K562 (cell line): ENCODE measurements around the gene SV2C. TPM values are rescaled to one million over a fixed set of nuclear protein-coding genes. Genes with fewer than 3 reads are reported as not detected.

Experiments
- BRCA1 ChIP-seq, 2 experiments: fragments of 450-650 bp in 1 of 2; sonication (generic) in 1 of 2; formaldehyde crosslinking in 1 of 2; IDR thresholded peaks; 2 replicates each; pipeline versions ENCODE4 v1.5.0 to v1.6.1; 2017 to 2020; ENCODE audit warnings: mild to moderate bottlenecking in 1 of 2, missing genetic modification reagents in 1 of 2
- CHD7 ChIP-seq: fragments of 200-600 bp; sonication (generic); IDR thresholded peaks from one replicate; pipeline ENCODE4 v1.6.1; 2012; ENCODE audit warnings: mild to moderate bottlenecking, low read depth, low read length, inconsistent platforms
- CREBBP ChIP-seq: IDR thresholded peaks from one replicate; pipeline ENCODE4 v1.6.1; 2012; ENCODE audit warnings: low read depth, mild to moderate bottlenecking, control low read depth, inconsistent platforms, low read length
- E2F4 ChIP-seq: sonication (generic); formaldehyde crosslinking; IDR thresholded peaks from 2 replicates; pipeline ENCODE4 v1.8.0; 2022; ENCODE audit warnings: mild to moderate bottlenecking, low read depth, missing genetic modification reagents
- FOXA3 ChIP-seq, 2 experiments: fragments of 450-650 bp in 1 of 2; sonication (generic) in 1 of 2; formaldehyde crosslinking; IDR thresholded peaks in 1 of 2; conservative IDR thresholded peaks in 1 of 2; 2 replicates each; pipeline versions ENCODE4 v1.4.0 to v1.8.0; 2020 to 2022; ENCODE audit warnings: mild to moderate bottlenecking in 2 of 2, missing genetic modification reagents in 1 of 2
- FOXO4 ChIP-seq: fragments of 450-650 bp; formaldehyde crosslinking; IDR thresholded peaks from 2 replicates; pipeline ENCODE4 v1.4.0; 2020; ENCODE audit warnings: mild to moderate bottlenecking, moderate library complexity
- KDM5B ChIP-seq: fragments of 200-600 bp; sonication (generic); IDR thresholded peaks from 2 replicates; pipeline ENCODE4 v1.6.1; 2012; ENCODE audit warnings: low read depth, mild to moderate bottlenecking, moderate library complexity, low read length, control low read depth, inconsistent platforms; ENCODE audit not compliant: insufficient replicate concordance
- NR2C2 ChIP-seq, 2 experiments: fragments of 200-800 bp in 1 of 2; sonication (Bioruptor generic) in 1 of 2; sonication (generic) in 1 of 2; formaldehyde crosslinking in 1 of 2; IDR thresholded peaks; 2 replicates each; pipeline versions ENCODE4 v1.6.1 to v1.8.0; 2016 to 2022; ENCODE audit warnings: mild to moderate bottlenecking in 1 of 2, missing compliant biosample characterization in 1 of 2, missing genetic modification characterization in 1 of 2, missing genetic modification reagents in 1 of 2
- PTBP1 ChIP-seq: fragments of 200-400 bp; formaldehyde crosslinking; IDR thresholded peaks from 2 replicates; pipeline ENCODE4 v1.6.1; 2017; ENCODE audit warnings: low read depth, low read length
- ZKSCAN3 ChIP-seq: fragments of 250-450 bp; sonication (Bioruptor Pico); IDR thresholded peaks from 2 replicates; pipeline ENCODE4 v1.4.0; 2020
- ZNF699 ChIP-seq: fragments of 250-450 bp; sonication (Bioruptor Pico); IDR thresholded peaks from 2 replicates; pipeline ENCODE4 v1.8.0; 2021; ENCODE audit warnings: mild to moderate bottlenecking, moderate library complexity; ENCODE audit not compliant: insufficient replicate concordance
- polyA plus RNA-seq, 8 experiments: library from polyadenylated mRNA; depleted of rRNA in 4 of 8; stranded (reverse) in 5 of 8; unstranded in 3 of 8; fragments of >200 nt; fragmentation: Nextera tagmentation in 2 of 8; fragmentation: Illumina TruSeq in 1 of 8; extraction: Ambion mirVana in 2 of 8; extraction: Trizol in 1 of 8; gene quantifications; 2 replicates each; pipeline versions ENCODE4 v1.2.1 to v1.2.3, GENCODE V29; 2011 to 2014; ENCODE audit warnings: inconsistent platforms in 1 of 8, missing spikeins in 1 of 8
- total RNA-seq, 7 experiments: library from RNA; depleted of rRNA in 6 of 7; stranded (reverse); fragments of >200 nt in 6 of 7; fragmentation: Illumina TruSeq in 2 of 7; extraction: Trizol in 2 of 7; gene quantifications; 2 replicates each; pipeline versions ENCODE4 v1.2.1 to v1.2.3, GENCODE V29; 2011 to 2021; ENCODE audit warnings: low replicate concordance in 1 of 7

SV2C gene
- total and polyA plus RNA-seq, 9 of the 15 experiments (the other 6 are each of a cell fraction or from before 2014, with no cell fraction given), result 0.05 TPM; not detected in 8

- TF ChIP-seq CHD7 (no peak), CREBBP (no peak), FOXA3 (CRISPR knock-in tag; conservative IDR thresholded peaks at IDR 0.05 in 1 of 2, IDR thresholded peaks at IDR 0.05 in 1 of 2) (no peak), FOXO4 (CRISPR knock-in tag) (no peak), NR2C2 (CRISPR knock-in tag; IDR thresholded peaks at IDR 0.05) (no peak), NR2C2 (tag; IDR thresholded peaks at IDR 0.05) (0 out of 2 replicates have a peak, but pooled peaks have one; percentile 24), KDM5B (no peak), ZNF699 (CRISPR knock-in tag) (no peak), E2F4 (CRISPR knock-in tag) (no peak), PTBP1 (no peak), BRCA1 (IDR thresholded peaks at IDR 0.05) (no peak), BRCA1 (CRISPR knock-in tag; IDR thresholded peaks at IDR 0.05) (no peak), ZKSCAN3 (no peak)
Measured at GRCh38 chr5:76180814-76181805, 97.9 kb downstream of the SV2C start (continued).
